HepG2 (cell line): ENCODE results near the gene RSPH10B. TPM values are rescaled to one million over a fixed set of nuclear protein-coding genes. Genes with fewer than 3 reads are reported as not detected.

ENCODE experiments used
- ADNP ChIP-seq: sonication (generic); formaldehyde crosslinking; IDR thresholded peaks from 2 replicates; pipeline ENCODE4 v1.4.0; 2020; ENCODE audit warnings: missing genetic modification reagents
- FOSL2 ChIP-seq: sonication (generic); formaldehyde crosslinking; IDR thresholded peaks from 2 replicates; pipeline ENCODE4 v1.4.0; 2020; ENCODE audit warnings: missing genetic modification reagents
- GATAD2A ChIP-seq: IDR thresholded peaks from 2 replicates; pipeline ENCODE4 v1.6.1; 2016
- HDAC1 ChIP-seq: sonication (generic); formaldehyde crosslinking; IDR thresholded peaks from 2 replicates; pipeline ENCODE4 v1.5.1; 2020; ENCODE audit warnings: mild to moderate bottlenecking, missing genetic modification reagents
- HMGA1 ChIP-seq: sonication (generic); formaldehyde crosslinking; conservative IDR thresholded peaks from 2 replicates; pipeline ENCODE4 v1.4.0; 2020; ENCODE audit warnings: missing genetic modification reagents
- HOXA3 ChIP-seq: sonication (generic); formaldehyde crosslinking; IDR thresholded peaks from 2 replicates; pipeline ENCODE4 v1.5.0; 2020; ENCODE audit warnings: missing genetic modification reagents
- KDM6A ChIP-seq: IDR thresholded peaks from 2 replicates; pipeline ENCODE4 v1.6.1; 2016; ENCODE audit warnings: low read depth
- KLF16 ChIP-seq, 2 experiments: sonication (generic) in 1 of 2; formaldehyde crosslinking in 1 of 2; IDR thresholded peaks; 2 replicates each; pipeline versions ENCODE4 v1.6.1 to v1.8.0; 2016 to 2023; ENCODE audit warnings: missing genetic modification reagents in 2 of 2, missing compliant biosample characterization in 1 of 2
- MATR3 ChIP-seq: sonication (generic); formaldehyde crosslinking; IDR thresholded peaks from 2 replicates; pipeline ENCODE4 v1.4.0; 2020; ENCODE audit warnings: missing genetic modification reagents
- NAIF1 ChIP-seq: sonication (generic); formaldehyde crosslinking; IDR thresholded peaks from 2 replicates; pipeline ENCODE4 v1.5.0; 2020; ENCODE audit warnings: mild to moderate bottlenecking, missing genetic modification reagents, borderline replicate concordance
- NCOA2 ChIP-seq: sonication (generic); formaldehyde crosslinking; IDR thresholded peaks from 2 replicates; pipeline ENCODE4 v1.8.0; 2022; ENCODE audit warnings: inconsistent platforms
- NR2F1 ChIP-seq, 2 experiments: fragments of 450-650 bp in 1 of 2; formaldehyde crosslinking in 1 of 2; IDR thresholded peaks; 2 replicates each; pipeline versions ENCODE4 v1.5.0 to v1.6.1; 2016 to 2020; ENCODE audit warnings: mild to moderate bottlenecking in 1 of 2, missing compliant biosample characterization in 1 of 2, missing genetic modification reagents in 1 of 2, moderate library complexity in 1 of 2
- SNAI1 ChIP-seq: sonication (generic); formaldehyde crosslinking; IDR thresholded peaks from 2 replicates; pipeline ENCODE4 v1.5.0; 2020; ENCODE audit warnings: mild to moderate bottlenecking, missing genetic modification reagents, borderline replicate concordance
- TCF7 ChIP-seq: sonication (generic); IDR thresholded peaks from 2 replicates; pipeline ENCODE4 v1.6.1; 2016; ENCODE audit warnings: antibody characterized with exemption, low read depth
- YEATS4 ChIP-seq: sonication (generic); formaldehyde crosslinking; IDR thresholded peaks from 2 replicates; pipeline ENCODE4 v1.4.0; 2020; ENCODE audit warnings: missing genetic modification reagents, borderline replicate concordance
- ZBTB7B ChIP-seq: sonication (generic); formaldehyde crosslinking; IDR thresholded peaks from 2 replicates; pipeline ENCODE4 v1.4.0; 2020; ENCODE audit warnings: missing genetic modification reagents
- ZFP1 ChIP-seq: IDR thresholded peaks from 2 replicates; pipeline ENCODE4 v1.6.1; 2016
- ZFP90 ChIP-seq: sonication (generic); formaldehyde crosslinking; IDR thresholded peaks from 2 replicates; pipeline ENCODE4 v1.8.0; 2022; ENCODE audit warnings: missing genetic modification reagents, mild to moderate bottlenecking, inconsistent platforms, borderline replicate concordance
- ZMYM2 ChIP-seq: sonication (generic); formaldehyde crosslinking; IDR thresholded peaks from 2 replicates; pipeline ENCODE4 v1.8.0; 2022; ENCODE audit warnings: mild to moderate bottlenecking, missing genetic modification reagents
- ZNF180 ChIP-seq: sonication (generic); formaldehyde crosslinking; IDR thresholded peaks from 2 replicates; pipeline ENCODE4 v1.4.0; 2020; ENCODE audit warnings: low read depth, missing genetic modification reagents, borderline replicate concordance
- ZNF501 ChIP-seq: sonication (generic); formaldehyde crosslinking; IDR thresholded peaks from 2 replicates; pipeline ENCODE4 v1.5.1; 2020; ENCODE audit warnings: mild to moderate bottlenecking, moderate library complexity, missing genetic modification reagents
- ZNF749 ChIP-seq: sonication (generic); formaldehyde crosslinking; IDR thresholded peaks from 2 replicates; pipeline ENCODE4 v1.8.0; 2022; ENCODE audit warnings: mild to moderate bottlenecking, missing genetic modification reagents, moderate library complexity, borderline replicate concordance
- polyA plus RNA-seq, 8 experiments: library from polyadenylated mRNA; depleted of rRNA in 3 of 8; stranded (reverse) in 7 of 8; unstranded in 1 of 8; fragments of >200 nt; fragmentation: Illumina TruSeq in 4 of 8; extraction: Trizol in 4 of 8; gene quantifications; 2 replicates each; pipeline versions ENCODE4 v1.2.1 to v1.2.3, GENCODE V29; 2011 to 2016; ENCODE audit warnings: low read depth in 4 of 8, missing spikeins in 1 of 8, mixed read lengths in 1 of 8; ENCODE audit not compliant: insufficient read depth in 1 of 8
- total RNA-seq, 5 experiments: library from RNA; depleted of rRNA; stranded (reverse); fragments of >200 nt; fragmentation: Illumina TruSeq; extraction: Trizol; gene quantifications; 2 replicates each; pipeline ENCODE4 v1.2.3, GENCODE V29; 2016; ENCODE audit warnings: low read depth in 1 of 5
- TF ChIP-seq, protein P1 (sequence below): sonication (generic); formaldehyde crosslinking; IDR thresholded peaks from 2 replicates; pipeline ENCODE4 v1.4.0; 2020; ENCODE audit warnings: missing genetic modification reagents
- TF ChIP-seq, protein P2 (sequence below): sonication (generic); formaldehyde crosslinking; IDR thresholded peaks from 2 replicates; pipeline ENCODE4 v1.5.1; 2020; ENCODE audit warnings: mild to moderate bottlenecking, missing genetic modification reagents, moderate library complexity
- TF ChIP-seq, protein P3 (sequence below): sonication (generic); formaldehyde crosslinking; conservative IDR thresholded peaks from 2 replicates; pipeline ENCODE4 v1.5.0; 2020; ENCODE audit warnings: missing genetic modification reagents
- TF ChIP-seq, protein P4 (sequence below): sonication (generic); formaldehyde crosslinking; IDR thresholded peaks from 2 replicates; pipeline ENCODE4 v1.4.0; 2020; ENCODE audit warnings: mild to moderate bottlenecking, low read depth, missing genetic modification reagents

The RSPH10B gene
- total and polyA plus RNA-seq, 2 of the 13 experiments (the other 11 are each of a cell fraction or from before 2014, with no cell fraction given), result not detected

DNA sequence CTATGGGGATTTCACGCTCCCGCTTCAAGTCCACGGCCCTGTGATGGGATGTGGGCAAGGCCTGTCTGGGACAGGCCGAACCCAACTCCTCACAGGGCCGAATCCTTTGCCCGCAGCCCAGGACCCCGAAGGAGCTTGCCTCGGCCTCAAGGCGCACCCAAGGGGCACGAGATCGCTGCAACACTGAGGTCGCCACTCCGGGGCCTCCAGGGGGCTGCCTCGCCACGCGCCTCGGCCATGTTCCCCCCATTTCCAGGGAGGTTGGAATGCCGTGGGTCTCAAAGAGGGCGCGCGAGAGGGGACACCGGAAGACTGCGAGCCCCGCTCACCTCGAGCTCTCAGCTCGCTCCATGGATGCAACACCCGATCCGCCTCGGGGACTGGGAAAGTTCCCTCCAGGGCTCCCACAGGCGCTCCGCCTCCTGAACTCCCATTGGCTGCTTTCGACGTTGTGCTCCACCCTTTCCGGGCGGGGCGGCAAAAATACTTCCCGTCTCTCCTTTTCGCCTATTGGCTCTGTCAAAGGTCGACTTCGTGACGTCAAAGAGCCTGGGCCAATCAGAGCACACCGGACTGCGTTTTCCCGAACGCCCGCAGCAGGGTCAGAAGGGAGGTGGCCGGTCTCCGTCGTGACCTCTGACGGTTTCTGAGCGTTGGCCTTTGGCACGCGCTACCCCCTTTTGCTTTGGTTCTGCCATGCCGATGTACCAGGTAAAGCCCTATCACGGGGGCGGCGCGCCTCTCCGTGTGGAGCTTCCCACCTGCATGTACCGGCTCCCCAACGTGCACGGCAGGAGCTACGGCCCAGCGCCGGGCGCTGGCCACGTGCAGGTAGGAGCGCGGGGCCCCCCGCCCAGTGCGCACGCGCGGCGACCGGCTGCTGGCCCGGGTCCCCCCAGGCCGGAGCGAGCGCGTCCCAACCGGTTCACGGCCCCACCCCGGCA, 38.5 kb upstream of the RSPH10B start, which contains the start of the genes AIMP2 and PMS2 (continued):
- TF ChIP-seq, protein P1, sequence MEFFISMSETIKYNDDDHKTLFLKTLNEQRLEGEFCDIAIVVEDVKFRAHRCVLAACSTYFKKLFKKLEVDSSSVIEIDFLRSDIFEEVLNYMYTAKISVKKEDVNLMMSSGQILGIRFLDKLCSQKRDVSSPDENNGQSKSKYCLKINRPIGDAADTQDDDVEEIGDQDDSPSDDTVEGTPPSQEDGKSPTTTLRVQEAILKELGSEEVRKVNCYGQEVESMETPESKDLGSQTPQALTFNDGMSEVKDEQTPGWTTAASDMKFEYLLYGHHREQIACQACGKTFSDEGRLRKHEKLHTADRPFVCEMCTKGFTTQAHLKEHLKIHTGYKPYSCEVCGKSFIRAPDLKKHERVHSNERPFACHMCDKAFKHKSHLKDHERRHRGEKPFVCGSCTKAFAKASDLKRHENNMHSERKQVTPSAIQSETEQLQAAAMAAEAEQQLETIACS (CRISPR knock-in tag), result peak; percentile 70; the same call in 1 of the 2 replicates
- TF ChIP-seq ZMYM2 (CRISPR knock-in tag) (peak; percentile 82; the same call in 1 of the 2 replicates), KDM6A (CRISPR knock-in tag) (no peak), SNAI1 (peak; percentile 99), NAIF1 (peak; percentile 93), ZNF501 (CRISPR knock-in tag) (peak; percentile 99), GATAD2A (CRISPR knock-in tag) (peak; percentile 45), TCF7 (no peak), ZFP90 (CRISPR knock-in tag) (peak; percentile 95), ZNF749 (peak; percentile 100), ZBTB7B (CRISPR knock-in tag) (peak; percentile 81; the same call in 1 of the 2 replicates), YEATS4 (peak; percentile 100), HOXA3 (CRISPR knock-in tag) (peak; percentile 93), ADNP (CRISPR knock-in tag) (no peak), MATR3 (no peak), ZNF180 (peak; percentile 81; the same call in 1 of the 2 replicates), NR2F1 (CRISPR knock-in tag; IDR thresholded peaks at IDR 0.05) (peak; percentile 67 to 91; a peak in 3 of 4 replicates), HMGA1 (CRISPR knock-in tag) (no peak), ZFP1 (peak; percentile 81), FOSL2 (CRISPR knock-in tag) (peak; percentile 61), HDAC1 (CRISPR knock-in tag) (peak; percentile 99), NCOA2 (peak; percentile 78), KLF16 (CRISPR knock-in tag; IDR thresholded peaks at IDR 0.05) (peak; percentile 89 to 98)
- TF ChIP-seq, protein P2, sequence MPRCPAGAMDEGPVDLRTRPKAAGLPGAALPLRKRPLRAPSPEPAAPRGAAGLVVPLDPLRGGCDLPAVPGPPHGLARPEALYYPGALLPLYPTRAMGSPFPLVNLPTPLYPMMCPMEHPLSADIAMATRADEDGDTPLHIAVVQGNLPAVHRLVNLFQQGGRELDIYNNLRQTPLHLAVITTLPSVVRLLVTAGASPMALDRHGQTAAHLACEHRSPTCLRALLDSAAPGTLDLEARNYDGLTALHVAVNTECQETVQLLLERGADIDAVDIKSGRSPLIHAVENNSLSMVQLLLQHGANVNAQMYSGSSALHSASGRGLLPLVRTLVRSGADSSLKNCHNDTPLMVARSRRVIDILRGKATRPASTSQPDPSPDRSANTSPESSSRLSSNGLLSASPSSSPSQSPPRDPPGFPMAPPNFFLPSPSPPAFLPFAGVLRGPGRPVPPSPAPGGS (CRISPR knock-in tag), result peak; percentile 100
- TF ChIP-seq, protein P3, sequence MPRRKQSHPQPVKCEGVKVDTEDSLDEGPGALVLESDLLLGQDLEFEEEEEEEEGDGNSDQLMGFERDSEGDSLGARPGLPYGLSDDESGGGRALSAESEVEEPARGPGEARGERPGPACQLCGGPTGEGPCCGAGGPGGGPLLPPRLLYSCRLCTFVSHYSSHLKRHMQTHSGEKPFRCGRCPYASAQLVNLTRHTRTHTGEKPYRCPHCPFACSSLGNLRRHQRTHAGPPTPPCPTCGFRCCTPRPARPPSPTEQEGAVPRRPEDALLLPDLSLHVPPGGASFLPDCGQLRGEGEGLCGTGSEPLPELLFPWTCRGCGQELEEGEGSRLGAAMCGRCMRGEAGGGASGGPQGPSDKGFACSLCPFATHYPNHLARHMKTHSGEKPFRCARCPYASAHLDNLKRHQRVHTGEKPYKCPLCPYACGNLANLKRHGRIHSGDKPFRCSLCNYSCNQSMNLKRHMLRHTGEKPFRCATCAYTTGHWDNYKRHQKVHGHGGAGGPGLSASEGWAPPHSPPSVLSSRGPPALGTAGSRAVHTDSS (CRISPR knock-in tag), result peak; percentile 69; the same call in 1 of the 2 replicates
- TF ChIP-seq, protein P4, sequence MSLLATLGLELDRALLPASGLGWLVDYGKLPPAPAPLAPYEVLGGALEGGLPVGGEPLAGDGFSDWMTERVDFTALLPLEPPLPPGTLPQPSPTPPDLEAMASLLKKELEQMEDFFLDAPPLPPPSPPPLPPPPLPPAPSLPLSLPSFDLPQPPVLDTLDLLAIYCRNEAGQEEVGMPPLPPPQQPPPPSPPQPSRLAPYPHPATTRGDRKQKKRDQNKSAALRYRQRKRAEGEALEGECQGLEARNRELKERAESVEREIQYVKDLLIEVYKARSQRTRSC (CRISPR knock-in tag), result peak; percentile 99
